GM12873 (cell line): ENCODE measurements around the gene MCCD1.

Experiments
- CTCF ChIP-seq: IDR thresholded peaks from 2 replicates; pipeline ENCODE4 v1.5.1; 2012; ENCODE audit warnings: low read depth, mild to moderate bottlenecking, moderate library complexity, low read length, control low read depth; ENCODE audit not compliant: insufficient read depth; ENCODE audit errors: missing control alignments

The MCCD1 gene

DNA sequence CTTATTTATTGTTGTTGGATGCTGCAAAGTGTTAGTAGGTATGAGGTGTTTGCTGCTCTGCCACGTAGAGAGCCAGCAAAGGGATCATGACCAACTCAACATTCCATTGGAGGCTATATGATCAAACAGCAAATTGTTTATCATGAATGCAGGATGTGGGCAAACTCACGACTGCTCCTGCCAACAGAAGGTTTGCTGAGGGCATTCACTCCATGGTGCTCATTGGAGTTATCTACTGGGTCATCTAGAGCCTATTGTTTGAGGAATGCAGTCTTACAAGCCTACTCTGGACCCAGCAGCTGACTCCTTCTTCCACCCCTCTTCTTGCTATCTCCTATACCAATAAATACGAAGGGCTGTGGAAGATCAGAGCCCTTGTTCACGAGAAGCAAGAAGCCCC, 18.8 kb upstream of the MCCD1 start:
- TF ChIP-seq CTCF, result no peak

GRCh38 chr6:31513456-31514165, 15.2 kb upstream of the MCCD1 start:
- no peak for TF ChIP-seq CTCF

DNA sequence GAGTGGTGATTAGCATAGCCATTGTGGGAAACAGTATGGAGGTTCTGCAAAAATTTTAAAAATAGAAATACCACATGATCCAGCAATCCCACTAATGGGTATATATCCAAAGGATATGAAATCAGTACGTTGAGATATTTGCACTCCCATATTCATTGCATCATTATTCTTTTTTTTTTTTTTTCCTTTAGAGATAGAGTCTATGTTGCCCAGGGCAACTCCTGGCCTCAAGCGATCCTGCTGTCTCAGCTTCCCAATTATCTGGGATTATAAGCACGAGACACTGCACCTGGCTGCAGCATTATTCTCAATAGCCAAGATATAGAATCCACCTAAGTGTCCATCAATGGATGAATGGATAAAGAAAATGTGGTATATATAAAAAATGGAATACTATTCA, 6.9 kb upstream of the MCCD1 start:
- no peak for TF ChIP-seq CTCF

DNA sequence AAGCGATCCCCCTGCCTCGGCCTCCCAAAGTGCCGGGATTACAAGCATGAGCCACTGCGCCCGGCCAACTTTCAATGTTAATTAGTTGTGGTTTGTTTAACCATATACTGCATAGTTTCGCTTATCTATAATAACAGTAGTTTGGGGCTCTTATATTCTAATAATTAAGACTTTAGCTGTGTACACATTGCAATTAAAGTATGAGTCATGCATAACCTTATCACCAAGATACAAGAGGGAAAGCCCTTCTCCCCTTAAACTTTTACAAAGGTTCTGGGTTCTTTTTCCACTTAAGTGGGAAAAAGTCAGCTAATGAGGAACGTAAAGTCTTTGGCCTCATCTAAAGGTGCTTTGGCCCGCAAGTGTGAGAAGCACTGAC, 3.2 kb upstream of the MCCD1 start:
- TF ChIP-seq CTCF, result no peak

GRCh38 chr6:31525932-31526591, 2.7 kb upstream of the MCCD1 start:
- no peak for TF ChIP-seq CTCF

DNA sequence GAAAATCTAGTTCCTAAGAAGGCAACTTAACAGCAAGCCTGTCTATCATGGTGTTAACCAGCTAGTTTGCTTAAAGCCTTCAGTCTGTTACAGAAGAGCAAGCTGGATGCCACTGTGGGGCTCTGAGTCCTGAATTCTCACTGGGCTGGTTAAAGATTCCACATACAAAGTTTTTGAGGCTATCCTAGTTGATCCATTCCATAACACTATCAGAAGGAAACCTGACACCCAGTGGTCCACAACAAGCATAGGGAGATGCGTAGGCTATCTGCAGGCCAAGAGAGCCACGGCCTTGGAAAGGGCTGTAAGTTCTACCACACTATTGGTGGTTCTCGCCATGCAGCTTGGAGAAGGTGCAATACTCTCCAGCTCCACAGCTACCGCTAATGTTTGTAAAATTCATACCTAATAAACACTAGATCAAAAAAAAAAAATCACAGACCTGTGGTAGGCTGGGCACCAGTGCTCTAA, 420 bp upstream of the MCCD1 start:
- TF ChIP-seq CTCF, result no peak

- TF ChIP-seq CTCF, result no peak
Measured at GRCh38 chr6:31529329-31530150, 778 bp downstream of the MCCD1 start.
